Inflammatory macrophage (primary cell): ENCODE measurements around the gene TFAP2A.
A peak's percentile ranks its signal among the peaks of the same experiment; 100 is the strongest.

Experiments used
- DNase-seq, 2 donors: peaks; one replicate each; pipeline ENCODE4 v3.0.0-alpha.2; 2020 to 2022

The TFAP2A gene

DNA sequence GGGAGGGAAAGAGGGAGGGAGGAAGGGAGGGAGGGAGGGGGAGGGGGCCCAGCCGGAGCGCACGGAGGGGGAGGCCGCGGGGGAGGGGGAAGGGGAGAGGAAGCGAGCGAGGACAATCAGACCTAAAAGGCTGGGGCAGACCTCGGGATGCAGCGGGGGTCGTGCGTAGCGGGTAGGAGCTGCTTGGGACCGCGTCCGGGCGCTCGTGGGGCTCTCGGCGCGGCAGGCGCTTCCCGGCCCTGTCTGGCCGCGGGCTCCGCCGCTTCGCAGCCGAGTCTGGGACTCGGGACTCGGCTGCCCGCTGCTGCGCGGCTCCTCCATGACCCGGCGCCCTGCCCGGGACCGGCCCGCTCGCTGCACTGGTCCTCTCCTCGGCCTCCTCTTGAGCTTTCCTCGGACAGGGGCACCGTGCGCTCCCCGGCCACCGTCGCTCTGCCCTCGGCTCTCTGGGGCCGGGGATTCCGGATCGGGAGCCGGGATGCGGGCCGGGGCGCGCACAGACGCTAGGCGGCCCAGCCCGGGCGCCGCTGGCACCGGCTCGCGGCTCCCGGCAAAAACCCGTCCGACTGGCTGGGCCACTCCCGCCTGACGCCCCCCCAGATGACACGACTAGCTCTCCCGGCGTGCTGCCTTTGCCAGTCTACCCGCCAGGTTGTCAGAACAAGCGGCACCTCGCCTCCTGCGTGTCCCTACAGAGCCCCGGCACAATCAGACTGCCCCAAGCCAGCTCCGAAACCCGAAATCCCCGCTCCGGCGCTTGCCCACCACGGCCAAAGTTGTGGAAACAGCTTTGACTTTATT, 2.2 kb downstream of the TFAP2A start:
- peak in 1 of 2 donors; percentile 17 for DNase-seq

DNA sequence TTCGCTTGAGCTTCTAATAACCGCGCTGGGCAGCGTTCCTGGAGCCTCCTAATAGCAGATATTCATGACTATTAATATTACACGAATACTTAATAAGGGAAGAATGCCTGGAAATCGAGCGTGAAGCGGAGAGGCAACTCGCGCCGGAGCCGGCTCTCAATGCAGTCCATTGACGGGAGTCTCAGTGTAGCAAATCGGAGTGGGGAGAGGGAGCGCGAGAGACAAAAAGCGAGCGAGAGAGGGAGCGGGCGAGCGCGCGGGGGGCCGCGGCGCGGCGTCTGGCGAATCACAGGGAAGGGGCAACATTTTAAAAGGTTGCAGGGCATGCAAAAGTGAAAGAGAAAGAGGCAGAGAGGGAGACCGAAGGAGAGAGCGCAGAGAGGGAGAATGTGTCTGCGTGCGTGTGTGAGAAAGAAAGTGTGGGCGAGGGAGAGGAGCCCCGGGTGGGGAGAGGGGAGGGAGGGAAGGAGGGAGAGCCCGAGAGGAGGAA, 2.9 kb downstream of the TFAP2A start:
- peak in 1 of 2 donors; percentile 13 for DNase-seq

DNA sequence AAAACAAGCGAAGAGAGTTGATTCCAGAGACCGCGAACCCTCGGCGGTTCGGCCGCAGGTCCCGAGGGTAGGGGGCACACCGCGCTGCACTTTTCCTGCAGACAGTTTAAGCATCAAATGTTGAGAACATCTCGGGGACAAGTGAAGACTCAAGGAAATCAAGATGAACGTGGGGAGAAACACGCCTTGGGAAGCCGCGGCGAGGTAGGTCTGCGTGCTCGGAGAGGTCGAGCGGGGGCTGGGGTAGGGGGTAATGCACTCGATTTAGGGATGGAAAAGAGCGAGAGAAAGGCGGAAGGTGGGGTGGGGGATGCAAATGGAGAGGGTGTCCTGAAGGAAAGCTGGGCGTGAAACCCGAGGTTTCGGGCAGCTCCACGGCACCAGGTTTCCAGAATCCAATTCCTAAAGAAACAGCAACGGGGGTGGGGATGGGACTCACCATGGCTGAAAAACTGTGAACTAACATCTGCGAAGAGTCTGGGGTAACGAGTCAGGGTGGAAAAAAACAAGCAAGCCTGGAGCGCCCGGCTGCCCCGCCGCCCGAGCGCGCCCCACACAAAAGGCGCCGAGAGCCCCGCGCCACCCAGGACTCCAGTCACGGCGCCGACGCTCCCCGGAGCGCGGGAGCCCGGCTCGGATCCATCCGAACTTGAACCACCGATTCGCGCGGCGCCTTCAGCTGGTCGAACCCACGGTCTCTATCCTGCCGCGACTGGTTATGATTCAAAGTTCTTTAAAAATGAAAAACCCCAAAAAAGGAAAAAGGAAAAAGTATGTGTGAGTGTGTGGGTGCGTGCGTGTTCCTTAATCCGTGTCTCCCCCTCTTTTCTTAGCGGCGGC, 3.5 kb downstream of the TFAP2A start:
- no peak for DNase-seq

DNA sequence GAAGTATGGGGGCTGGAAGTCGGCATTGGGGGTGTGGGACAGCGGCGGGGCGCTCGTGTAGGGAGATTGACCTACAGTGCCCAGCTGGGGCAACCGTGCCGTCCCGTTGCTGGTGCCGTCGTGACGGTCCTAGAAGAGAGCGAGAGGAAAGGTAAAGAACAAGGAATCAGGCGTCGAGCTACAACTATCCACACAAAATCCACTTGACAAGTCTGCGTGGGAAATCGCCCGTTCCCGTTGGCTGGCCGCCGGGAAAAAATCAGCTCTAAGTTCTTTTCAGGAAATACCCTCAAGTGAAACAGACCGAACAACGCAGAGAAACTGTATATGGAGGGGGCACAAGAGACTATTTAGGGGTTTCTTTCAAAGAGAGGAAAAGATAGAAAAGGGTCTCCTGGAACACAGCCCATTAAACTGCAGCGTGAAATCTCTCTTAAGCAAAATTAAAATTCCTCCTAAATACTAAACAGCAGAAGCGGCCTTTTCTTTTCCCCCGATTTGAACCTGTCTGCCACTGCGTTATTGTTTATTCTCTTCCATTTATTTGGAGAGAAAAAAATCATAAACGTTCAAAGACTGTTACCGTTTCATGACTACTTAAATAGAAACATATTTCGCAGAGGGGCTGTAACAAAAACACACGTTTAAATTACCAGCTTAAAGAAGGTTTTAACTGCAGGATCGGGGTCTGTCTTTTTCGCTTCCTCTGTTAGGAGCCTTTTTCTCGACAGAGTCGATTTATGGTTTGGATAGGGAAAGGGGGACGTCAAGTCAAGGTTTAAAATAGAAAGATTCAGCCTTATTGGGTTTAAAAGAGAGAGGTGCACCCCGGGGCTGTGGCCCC, 4.4 kb downstream of the TFAP2A start:
- DNase-seq = no peak

DNA sequence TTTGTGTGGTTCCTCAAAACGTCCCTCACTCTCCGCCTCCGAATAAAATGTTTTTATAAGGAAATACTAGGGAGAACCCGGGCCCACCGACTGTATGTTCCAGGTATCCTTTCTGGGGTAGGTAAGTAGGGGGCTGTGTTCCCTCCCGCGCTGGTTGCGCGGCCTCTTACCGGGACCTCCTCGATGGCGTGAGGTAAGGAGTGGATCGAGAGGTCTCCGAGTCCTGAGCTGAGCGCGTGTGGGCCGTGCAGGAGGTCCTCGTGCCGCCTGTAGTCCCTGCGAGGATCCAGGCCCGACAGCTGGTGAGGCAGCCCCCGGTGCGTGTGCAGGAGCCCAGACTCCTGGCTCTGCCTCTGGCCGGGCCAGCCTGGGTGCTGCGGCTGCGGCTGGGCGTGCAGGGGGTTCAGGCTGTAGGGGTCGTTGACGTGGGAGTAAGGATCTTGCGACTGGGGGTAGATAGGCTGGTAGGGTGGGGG, 5.1 kb downstream of the TFAP2A start:
- DNase-seq = no peak

DNA sequence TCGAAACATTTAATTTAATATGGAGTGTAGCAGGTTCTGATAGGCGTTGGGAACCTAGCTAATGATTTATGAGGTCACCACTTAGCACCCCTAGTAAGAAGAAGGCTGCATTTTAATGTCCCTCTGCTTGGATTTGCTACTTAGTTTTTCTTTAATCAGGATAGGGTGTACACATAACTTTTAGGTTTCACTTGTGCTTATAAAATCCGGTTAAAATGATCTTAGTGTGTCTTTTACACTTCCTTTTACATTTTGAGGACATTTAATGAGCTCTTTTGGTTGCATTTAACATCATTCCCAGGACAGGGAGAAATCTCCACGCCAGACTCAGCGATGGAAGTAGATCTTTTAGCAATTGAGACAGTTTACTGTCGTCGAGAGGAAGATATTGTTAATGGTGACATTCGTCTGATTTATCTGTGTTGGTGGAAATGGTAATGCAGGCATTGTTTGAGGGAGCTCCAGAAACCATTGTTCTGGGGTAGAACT, 5.6 kb downstream of the TFAP2A start:
- DNase-seq = no peak

DNA sequence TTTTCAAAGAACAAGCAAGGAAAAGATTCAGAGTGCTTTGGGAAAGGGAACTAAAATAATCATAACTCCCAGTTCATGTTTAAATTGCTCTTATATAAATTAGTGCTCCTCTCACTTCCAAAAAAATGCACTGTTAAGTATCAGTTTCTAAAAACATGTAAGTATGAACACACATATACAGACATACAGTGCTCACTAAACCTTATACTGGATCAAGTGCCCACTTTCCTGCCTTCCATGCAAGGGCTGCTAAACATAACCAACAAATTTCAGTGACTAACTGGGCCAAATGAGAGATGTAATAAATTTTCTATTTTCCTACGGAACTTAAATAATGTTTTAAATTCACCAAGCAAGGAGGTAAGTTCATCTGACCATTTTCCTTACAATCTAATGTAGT, 6.4 kb downstream of the TFAP2A start:
- DNase-seq = no peak

DNA sequence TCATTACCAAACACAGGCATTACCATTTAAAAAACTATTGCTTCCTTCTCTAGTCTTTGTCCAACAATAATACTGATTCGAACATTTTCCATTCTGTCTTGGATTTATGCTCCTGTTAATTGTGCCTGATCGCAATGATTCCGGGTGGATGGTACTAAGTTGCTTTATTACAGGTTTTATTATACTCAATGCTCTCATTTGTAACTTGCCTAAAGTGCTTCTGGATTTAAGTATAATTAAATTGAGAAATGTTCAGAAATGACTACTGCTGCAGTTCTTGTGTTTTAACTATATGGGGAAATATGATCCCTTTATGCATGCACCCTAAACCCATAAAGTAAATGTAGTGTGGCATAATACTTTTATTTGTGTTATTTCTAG, 7.2 kb downstream of the TFAP2A start:
- no peak for DNase-seq

DNA sequence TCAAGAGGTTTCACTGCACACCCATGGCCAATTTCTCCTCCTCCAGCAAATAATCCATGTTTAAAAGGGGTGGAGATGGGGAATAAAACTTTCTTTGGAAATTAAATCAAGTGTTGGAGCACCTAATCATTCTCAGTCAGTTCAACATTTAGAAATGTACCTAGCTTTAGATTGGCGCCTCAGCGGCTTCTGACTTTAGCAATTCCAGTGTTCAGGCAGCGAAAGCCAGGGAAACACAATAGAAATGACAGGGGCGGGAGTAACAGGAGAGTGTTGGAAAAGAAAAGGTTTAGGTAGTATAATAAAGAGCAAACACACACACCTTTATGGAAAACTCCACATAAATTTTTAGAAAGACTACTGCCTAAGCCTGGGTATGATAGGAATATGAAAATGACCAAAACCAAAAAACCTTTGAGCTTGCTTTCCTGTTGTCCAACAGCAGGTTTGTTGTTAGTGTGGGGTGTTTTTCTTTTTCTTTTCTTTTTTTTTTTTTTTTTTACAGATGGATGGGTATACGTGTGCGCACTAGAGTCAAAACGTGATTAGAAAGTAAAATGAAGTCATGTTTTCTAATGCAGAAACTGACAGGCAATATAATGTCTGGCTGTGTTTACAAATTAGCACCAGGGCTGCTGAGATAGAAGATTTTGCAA, 7.7 kb downstream of the TFAP2A start:
- no peak for DNase-seq

DNA sequence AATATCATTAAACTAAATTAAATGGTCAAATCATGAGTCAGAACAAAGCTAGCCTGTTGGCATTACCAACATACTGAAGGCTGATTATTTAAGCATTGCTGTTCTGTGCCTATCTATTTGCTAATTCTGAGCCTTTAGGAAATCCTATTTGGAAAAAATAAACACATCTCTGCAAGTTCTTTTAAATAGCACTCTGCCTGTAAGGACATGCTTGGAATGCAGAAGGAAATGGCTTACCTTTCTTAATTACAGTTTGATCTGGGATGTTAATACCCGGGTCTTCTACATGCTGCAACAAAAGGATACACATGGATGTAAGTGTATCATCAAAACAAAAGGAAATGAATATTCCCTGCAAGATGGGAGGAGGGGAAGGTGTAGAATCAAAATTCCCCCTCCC, 8.3 kb downstream of the TFAP2A start:
- DNase-seq = no peak

DNA sequence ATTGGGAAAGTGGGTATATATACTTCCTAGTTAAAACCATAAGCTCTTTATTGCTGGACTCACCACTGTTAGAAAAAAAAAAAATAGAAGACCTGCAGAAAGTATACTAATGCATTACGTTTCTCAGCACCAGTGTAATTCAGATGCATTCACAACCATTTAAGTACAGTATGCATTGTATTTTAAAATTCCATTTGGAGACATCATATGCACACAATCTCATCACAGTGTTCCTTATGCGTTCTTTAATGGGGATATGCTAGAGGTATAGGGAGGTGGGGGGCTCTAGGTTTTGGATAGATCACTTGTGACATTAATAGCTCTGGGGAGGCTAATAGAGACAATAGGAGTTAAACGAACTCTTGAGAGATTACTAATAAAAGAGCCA, 9.4 kb downstream of the TFAP2A start:
- no peak for DNase-seq

DNA sequence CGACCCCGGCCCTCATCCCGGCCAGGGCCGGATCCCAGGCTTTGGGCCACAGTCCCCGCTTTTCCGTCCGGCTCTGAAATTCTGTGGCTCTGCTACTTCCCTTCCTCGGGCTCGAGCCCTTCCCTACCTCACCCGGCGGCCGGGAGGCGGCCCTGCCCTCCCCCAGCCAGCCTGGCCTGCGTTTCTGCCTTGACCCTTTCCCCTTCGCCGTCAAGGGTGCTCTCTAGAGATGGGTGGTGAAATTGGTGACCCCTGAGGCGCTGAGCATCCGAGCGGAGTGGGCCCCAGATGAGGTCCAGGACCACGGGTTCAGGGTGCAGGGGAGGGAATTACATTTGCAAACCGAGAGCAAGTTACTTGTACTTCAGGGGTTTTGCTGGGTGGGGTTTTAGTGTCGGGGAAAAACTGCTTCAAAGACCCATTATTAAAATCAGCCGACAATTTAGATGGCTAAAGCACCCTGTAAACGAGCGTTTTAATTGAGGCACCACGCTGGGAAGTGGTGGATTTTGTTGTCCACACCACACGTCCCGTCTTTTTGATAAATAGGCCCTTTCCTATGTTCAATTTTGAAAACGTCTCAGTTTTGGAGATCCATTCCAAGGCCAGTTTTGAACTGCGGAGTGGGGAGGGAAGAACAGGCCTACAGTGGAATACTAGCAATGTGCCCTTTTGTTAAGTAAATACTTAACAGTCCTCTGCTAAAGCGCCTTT, 9.9 kb downstream of the TFAP2A start:
- DNase-seq = no peak

DNA sequence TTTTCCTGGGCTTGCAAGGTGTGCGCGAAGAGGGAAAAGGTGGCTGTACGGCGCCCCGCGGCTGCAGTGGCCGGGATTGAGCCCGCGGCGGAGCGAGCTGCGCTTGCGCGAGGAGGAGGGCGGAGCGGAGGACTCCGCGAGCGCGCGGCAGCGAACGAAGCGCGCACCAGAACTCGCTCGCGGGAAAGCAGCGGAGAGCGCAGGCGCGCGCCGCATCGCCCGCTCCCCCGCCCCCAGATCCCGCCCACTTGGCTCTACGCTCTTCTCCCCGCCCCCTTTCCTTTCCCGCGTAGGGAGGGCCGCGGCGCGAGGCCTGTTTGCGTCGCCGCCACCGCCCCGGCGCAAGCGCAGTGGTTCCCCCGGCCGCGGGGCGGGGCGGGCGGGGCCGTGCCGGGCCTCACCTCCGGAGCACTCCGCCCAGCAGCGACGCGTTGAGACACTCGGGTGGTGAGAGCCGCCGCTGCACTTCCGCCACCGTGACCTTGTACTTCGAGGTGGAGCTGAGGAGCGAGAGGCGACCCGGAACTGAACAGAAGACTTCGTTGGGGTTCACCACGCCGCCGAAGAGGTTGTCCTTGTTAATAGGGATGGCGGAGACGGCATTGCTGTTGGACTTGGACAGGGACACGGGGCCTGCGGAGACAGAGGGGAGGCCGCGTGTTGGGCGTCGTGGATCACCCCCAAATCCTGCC, 10.6 kb downstream of the TFAP2A start:
- peak; percentile 92 to 96 for DNase-seq

DNA sequence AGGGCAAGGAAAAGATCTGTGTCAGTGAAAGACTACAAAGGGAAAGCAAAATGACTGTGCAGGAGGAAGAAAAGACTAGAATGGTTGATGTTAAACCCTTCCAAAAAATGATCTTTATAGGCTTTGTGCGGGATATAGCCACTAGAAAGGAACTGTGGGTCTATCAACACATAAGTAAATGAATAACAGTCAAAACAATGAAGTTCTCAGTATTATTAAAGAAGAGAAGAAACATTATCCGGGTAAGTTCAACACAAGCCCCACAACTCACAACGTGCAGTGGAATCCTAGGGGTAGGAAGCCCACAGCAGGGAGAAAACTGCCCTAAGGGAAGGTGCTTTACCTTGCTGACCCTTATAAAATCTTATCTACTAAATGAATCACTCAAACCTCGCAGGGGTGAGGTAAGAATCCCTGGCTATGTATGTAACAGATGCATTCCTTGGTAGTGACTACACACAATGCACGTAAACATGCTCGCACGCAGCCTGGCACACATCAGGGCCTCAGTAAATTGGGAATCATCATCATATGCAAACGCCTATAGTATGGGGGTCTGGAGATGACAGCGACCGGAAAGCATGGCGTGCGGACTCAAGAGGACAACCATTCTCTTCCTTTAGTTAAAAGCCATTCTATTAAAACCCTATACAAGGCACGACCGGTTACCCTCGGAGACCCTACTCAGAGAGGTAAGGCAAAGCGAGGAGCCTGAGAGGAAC, 11.3 kb downstream of the TFAP2A start:
- no peak for DNase-seq

DNA sequence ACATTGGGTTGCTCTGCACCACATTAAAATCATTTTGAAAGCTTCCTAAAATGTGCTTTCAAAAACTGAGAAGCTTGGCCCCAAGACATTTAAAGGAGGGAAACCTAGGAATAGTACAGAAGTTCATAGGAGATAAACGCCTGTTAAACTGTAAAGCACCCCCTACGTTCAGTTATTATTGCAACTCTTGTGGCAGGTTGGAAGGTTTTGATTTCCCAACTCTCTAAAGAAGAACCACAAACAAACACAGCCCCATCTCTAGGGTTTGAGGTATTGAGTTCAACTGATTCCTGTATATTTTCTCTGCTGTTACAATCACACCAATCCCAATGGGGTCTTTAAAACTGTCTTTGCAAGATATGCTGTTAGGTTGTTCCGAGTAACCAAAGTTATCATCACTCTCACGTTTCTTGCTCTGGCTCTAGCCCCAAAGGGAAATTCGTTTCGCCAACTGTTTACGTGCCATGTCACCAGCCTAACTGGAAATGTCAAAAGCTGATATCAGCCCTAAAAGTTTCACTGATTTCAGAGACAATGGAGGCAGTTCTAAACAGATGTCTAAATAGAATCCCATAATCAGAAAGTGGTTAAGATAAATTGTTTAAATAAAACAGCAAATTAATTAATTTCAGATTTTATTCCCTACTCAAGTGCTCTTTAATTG, 12.1 kb downstream of the TFAP2A start:
- no peak for DNase-seq

DNA sequence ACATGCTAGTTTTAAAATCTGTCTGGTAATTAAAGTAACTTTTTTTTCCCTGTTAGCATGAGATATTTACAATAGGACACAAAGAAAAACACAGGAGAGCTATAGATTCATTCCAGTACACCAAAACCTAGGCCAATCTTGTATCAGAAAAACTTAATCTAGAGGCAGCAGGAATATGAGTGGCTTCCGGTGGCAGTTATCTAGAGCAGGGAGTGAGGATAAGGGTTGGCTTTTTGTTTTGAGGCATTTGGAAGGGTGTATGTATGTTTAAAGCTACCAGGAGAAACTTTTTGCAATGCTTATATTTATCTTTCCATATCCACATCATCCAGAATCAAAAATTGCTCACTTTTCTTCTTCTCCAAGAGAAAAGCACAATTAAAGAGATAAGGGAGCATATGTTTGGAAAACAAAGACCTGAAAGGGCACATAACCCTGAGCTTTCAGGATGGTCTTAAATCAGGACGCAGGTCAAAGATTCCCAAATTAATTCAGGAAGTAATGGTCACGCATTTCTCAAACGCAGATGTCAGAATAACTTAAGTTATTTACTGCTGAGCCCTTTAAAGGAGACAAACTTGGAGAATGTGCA, 13.1 kb downstream of the TFAP2A start:
- DNase-seq = no peak

DNA sequence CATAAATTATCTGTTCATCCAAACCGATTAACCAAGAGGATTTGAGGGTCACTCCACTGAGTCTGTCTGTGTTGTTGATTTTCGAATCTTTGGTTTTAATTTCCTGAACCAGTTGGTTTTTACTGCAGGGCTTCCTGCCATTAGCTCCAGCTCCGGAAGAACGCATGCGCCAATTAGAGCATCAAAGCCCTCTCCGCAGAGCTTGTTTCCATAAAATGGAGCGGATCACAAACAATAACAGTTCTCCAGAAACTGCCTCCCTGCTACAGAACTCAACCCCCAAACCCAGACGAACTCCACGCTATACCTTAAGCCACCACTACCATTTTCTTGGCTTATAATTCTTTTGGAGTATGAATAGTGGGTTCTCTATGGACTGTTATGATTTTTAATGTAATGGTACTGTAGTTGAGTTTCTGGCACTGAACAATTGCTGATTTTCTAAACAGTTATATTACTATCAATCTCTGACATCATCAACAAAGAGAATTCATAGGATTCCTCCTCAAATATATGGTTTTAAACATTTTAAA, 13.8 kb downstream of the TFAP2A start:
- no peak for DNase-seq

DNA sequence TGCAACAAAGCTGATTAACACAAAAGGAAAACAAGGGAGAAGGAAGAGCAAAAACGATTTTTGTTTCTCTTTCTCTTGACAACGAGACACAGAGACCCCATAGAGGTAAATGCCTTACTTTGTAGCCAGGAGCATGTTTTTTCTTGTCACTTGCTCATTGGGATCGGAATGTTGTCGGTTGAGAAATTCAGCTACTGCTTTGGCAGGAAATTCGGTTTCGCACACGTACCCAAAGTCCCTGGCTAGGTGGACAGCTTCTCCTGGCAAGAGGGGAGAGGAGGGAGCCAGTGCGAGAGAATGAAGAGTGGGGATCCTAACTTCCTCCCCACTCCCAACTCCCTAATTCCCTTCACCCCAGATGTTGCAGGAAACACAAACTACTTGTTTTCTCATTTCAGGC, 14.5 kb downstream of the TFAP2A start:
- no peak for DNase-seq

DNA sequence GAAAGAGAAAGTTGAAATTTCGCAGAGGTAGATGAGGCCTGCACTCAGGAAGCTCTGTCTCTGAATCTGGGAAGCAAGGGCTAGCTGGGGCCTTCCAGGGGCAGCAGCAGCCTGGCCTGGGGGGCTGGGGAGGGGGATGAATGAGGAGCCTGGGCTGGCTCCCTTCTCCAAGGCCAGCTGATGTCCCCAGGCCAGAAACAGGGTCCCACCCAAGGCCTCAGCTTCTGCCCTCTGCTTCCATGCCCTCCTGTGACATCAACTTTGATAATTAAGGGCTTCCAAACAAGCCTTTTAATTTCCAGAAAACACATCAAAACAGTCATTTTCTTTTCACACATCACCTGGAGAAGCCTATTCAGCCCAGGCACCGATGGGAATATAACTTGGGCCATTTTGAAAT, 15.4 kb downstream of the TFAP2A start:
- DNase-seq = no peak
